ENCODE results near the gene UBE2E2. TPM values are rescaled to one million over a fixed set of nuclear protein-coding genes. Genes with fewer than 3 reads are reported as not detected.

UBE2E2 gene
- total RNA-seq, 2 experiments from 2014 or later: 14.1 to 20.2 TPM

- Mint-ChIP-seq H3K4me3 (no peak overlapping the region), H3K27ac (no peak overlapping the region), H3K4me1 (ENCODE audit: low read depth) (peaks cover 8% of the 10 kb centered on the region), H3K9me3 (no peaks in the 10 kb centered on the region), H3K36me3 (ENCODE audit: low read depth) (no peaks in the 10 kb centered on the region), H3K27me3 (no peaks in the 10 kb centered on the region)
- Histone ChIP-seq H3K27me3 (ENCODE audit: control insufficient read depth in 1 of 2, insufficient read depth in 2 of 2, low read length in 2 of 2) (no peaks in the 10 kb centered on the region), H3K4me3 (ENCODE audit: low read length) (no peak overlapping the region), H3K36me3 (ENCODE audit: insufficient read depth, low read length) (no peaks in the 10 kb centered on the region), H3K9me3 (ENCODE audit: control insufficient read depth in 1 of 2, insufficient read depth in 1 of 2, low read length in 2 of 2) (no peaks in the 10 kb centered on the region), H3K27ac (ENCODE audit: low read depth in 1 of 2, low read length in 2 of 2) (no peak overlapping the region), H3K4me1 (ENCODE audit: insufficient read depth, low read length) (no peaks in the 10 kb centered on the region)
- no peak for TF ChIP-seq CTCF (IDR thresholded peaks at IDR 0.05)
- ChIA-PET POLR2A (no interaction called here), CTCF (no interaction called here)
- ATAC-seq (ENCODE audit: poor library complexity) (no peak), DNase-seq (no peak)
- intact Hi-C loops (cut with DNase I, micrococcal nuclease): no loop called here
These were observed 186.0 kb downstream of the UBE2E2 start for GRCh38 chr3:23389089-23389488.

GRCh38 chr3:23389686-23390085 is 186.6 kb downstream of the UBE2E2 start:
- ChIA-PET POLR2A (no interaction called here), CTCF (no interaction called here)
- Histone ChIP-seq H3K4me1 (ENCODE audit: insufficient read depth, low read length) (no peaks in the 10 kb centered on the region), H3K36me3 (ENCODE audit: insufficient read depth, low read length) (no peaks in the 10 kb centered on the region), H3K4me3 (ENCODE audit: low read length) (no peak overlapping the region), H3K27ac (ENCODE audit: low read depth in 1 of 2, low read length in 2 of 2) (no peak overlapping the region), H3K27me3 (ENCODE audit: control insufficient read depth in 1 of 2, insufficient read depth in 2 of 2, low read length in 2 of 2) (no peaks in the 10 kb centered on the region), H3K9me3 (ENCODE audit: control insufficient read depth in 1 of 2, insufficient read depth in 1 of 2, low read length in 2 of 2) (no peaks in the 10 kb centered on the region)
- TF ChIP-seq CTCF (IDR thresholded peaks at IDR 0.05): no peak
- DNase-seq (no peak), ATAC-seq (ENCODE audit: poor library complexity) (no peak)
- no peaks in the 10 kb centered on the region for H3K9me3 Mint-ChIP-seq
- peaks cover 8% of the 10 kb centered on the region for H3K4me1 Mint-ChIP-seq (ENCODE audit: low read depth)
- H3K4me3 Mint-ChIP-seq: no peak overlapping the region
- H3K36me3 Mint-ChIP-seq (ENCODE audit: low read depth): no peaks in the 10 kb centered on the region
- intact Hi-C loops (cut with DNase I, micrococcal nuclease): no loop called here
- no peaks in the 10 kb centered on the region for H3K27me3 Mint-ChIP-seq
- H3K27ac Mint-ChIP-seq: no peak overlapping the region

- Histone ChIP-seq H3K36me3 (ENCODE audit: insufficient read depth, low read length) (no peaks in the 10 kb centered on the region), H3K27ac (ENCODE audit: low read depth in 1 of 2, low read length in 2 of 2) (no peak overlapping the region), H3K27me3 (ENCODE audit: control insufficient read depth in 1 of 2, insufficient read depth in 2 of 2, low read length in 2 of 2) (no peaks in the 10 kb centered on the region), H3K9me3 (ENCODE audit: control insufficient read depth in 1 of 2, insufficient read depth in 1 of 2, low read length in 2 of 2) (no peaks in the 10 kb centered on the region), H3K4me3 (ENCODE audit: low read length) (no peak overlapping the region), H3K4me1 (ENCODE audit: insufficient read depth, low read length) (no peaks in the 10 kb centered on the region)
- Mint-ChIP-seq H3K27ac (no peak overlapping the region), H3K4me1 (ENCODE audit: low read depth) (peaks cover 8% of the 10 kb centered on the region), H3K4me3 (no peak overlapping the region), H3K27me3 (no peaks in the 10 kb centered on the region), H3K36me3 (ENCODE audit: low read depth) (no peaks in the 10 kb centered on the region), H3K9me3 (no peaks in the 10 kb centered on the region)
- ATAC-seq (ENCODE audit: poor library complexity) (no peak), DNase-seq (no peak)
- ChIA-PET POLR2A (no interaction called here), CTCF (no interaction called here)
- no peak for TF ChIP-seq CTCF (IDR thresholded peaks at IDR 0.05)
- intact Hi-C loops (cut with DNase I, micrococcal nuclease): no loop called here
These were observed 187.3 kb downstream of the UBE2E2 start for GRCh38 chr3:23390446-23390845.

Data from CD4-positive, alpha-beta T cell (primary cell).